GM06990 (cell line): ENCODE data around the gene EVI5L.

Source experiments
- DNase-seq: peaks from one replicate; pipeline ENCODE4 v3.0.0-alpha.2; 2011; ENCODE audit not compliant: insufficient read length; ENCODE audit errors: extremely low read depth
- H3K27me3 ChIP-seq: replicated peaks from 2 replicates; pipeline ENCODE4 v1.6.0; 2011; ENCODE audit warnings: low read length; ENCODE audit not compliant: control insufficient read depth, insufficient read depth
- H3K36me3 ChIP-seq: 2 replicates; pipeline ENCODE4 v1.5.1; 2011; ENCODE audit warnings: low read length; ENCODE audit not compliant: control insufficient read depth, insufficient read depth
- H3K4me3 ChIP-seq: replicated peaks from 2 replicates; pipeline ENCODE4 v1.5.1; 2011; ENCODE audit warnings: low read depth, mild to moderate bottlenecking, control low read depth, low read length
- CTCF ChIP-seq: IDR thresholded peaks from 2 replicates; pipeline ENCODE4 v1.5.1; 2011; ENCODE audit warnings: low read length, control low read depth, mild to moderate bottlenecking, inconsistent platforms; ENCODE audit not compliant: insufficient read depth, poor library complexity, severe bottlenecking

The EVI5L gene

GRCh38 chr19:7860714-7861618 is 30.9 kb downstream of the EVI5L start:
- Histone ChIP-seq H3K27me3 (no peaks in the 10 kb centered on the region), H3K4me3 (no peak overlapping the region), H3K36me3 (no peaks in the 10 kb centered on the region; the same call in 1 of the 2 replicates)
- TF ChIP-seq CTCF: no peak
- DNase-seq: no peak

GRCh38 chr19:7861619-7862412 is 31.8 kb downstream of the EVI5L start:
- Histone ChIP-seq H3K4me3 (no peak overlapping the region), H3K27me3 (no peaks in the 10 kb centered on the region), H3K36me3 (no peaks in the 10 kb centered on the region; the same call in 1 of the 2 replicates)
- peak; percentile 6 for TF ChIP-seq CTCF
- DNase-seq: no peak

GRCh38 chr19:7862413-7862951 is 32.5 kb downstream of the EVI5L start:
- H3K36me3 ChIP-seq: no peaks in the 10 kb centered on the region; the same call in 1 of the 2 replicates
- no peaks in the 10 kb centered on the region for H3K27me3 ChIP-seq
- DNase-seq: peak; percentile 73
- no peak overlapping the region for H3K4me3 ChIP-seq
- TF ChIP-seq CTCF: no peak

GRCh38 chr19:7863157-7863970 is 33.3 kb downstream of the EVI5L start:
- Histone ChIP-seq H3K4me3 (no peak overlapping the region), H3K36me3 (no peaks in the 10 kb centered on the region; the same call in 1 of the 2 replicates), H3K27me3 (no peaks in the 10 kb centered on the region)
- DNase-seq: no peak
- no peak for TF ChIP-seq CTCF

- no peak for TF ChIP-seq CTCF
- no peaks in the 10 kb centered on the region; the same call in 1 of the 2 replicates for H3K36me3 ChIP-seq
- H3K4me3 ChIP-seq: no peak overlapping the region
- H3K27me3 ChIP-seq: no peaks in the 10 kb centered on the region
- no peak for DNase-seq
Measured at GRCh38 chr19:7863971-7864689, 34.1 kb downstream of the EVI5L start.
